Suprapubic skin (tissue), 4 donors: Measurements from ENCODE around the gene FRMD8. TPM values are rescaled to one million over a fixed set of nuclear protein-coding genes. Genes with fewer than 3 reads are reported as not detected.
A peak's percentile ranks its signal among the peaks of the same experiment; 100 is the strongest.
"Not testable (repeated sequence)": the region's sequence is repeated elsewhere in the genome, so short reads cannot be mapped to it uniquely, and the experiment has no call there.

Experiments used
- DNase-seq, 2 donors: peaks; one replicate each; pipeline ENCODE4 v3.0.0-alpha.2; 2019; ENCODE audit warnings: low spot score in 2 of 2
- H3K27ac ChIP-seq: fragments of 200-600 bp; sonication (generic); one replicate; pipeline ENCODE4 v1.5.1; 2019
- H3K27me3 ChIP-seq: fragments of 200-600 bp; sonication (generic); one replicate; pipeline ENCODE4 v1.5.1; 2019
- H3K36me3 ChIP-seq: fragments of 200-600 bp; sonication (generic); one replicate; pipeline ENCODE4 v1.5.1; 2019
- H3K4me1 ChIP-seq: fragments of 200-600 bp; sonication (generic); one replicate; pipeline ENCODE4 v1.5.1; 2019
- H3K4me3 ChIP-seq: fragments of 200-600 bp; sonication (generic); one replicate; pipeline ENCODE4 v1.5.1; 2019; ENCODE audit warnings: mild to moderate bottlenecking
- H3K9me3 ChIP-seq: fragments of 200-600 bp; sonication (generic); one replicate; pipeline ENCODE4 v1.5.1; 2019
- EP300 ChIP-seq: sonication (generic); formaldehyde crosslinking; IDR thresholded peaks from one replicate; pipeline ENCODE4 v1.6.1; 2017; ENCODE audit warnings: antibody characterized with exemption
- POLR2A ChIP-seq, 2 donors: fragments of 450-650 bp; IDR thresholded peaks; one replicate each; pipeline ENCODE4 v1.6.1; 2017; ENCODE audit warnings: antibody characterized with exemption in 2 of 2, mild to moderate bottlenecking in 2 of 2, moderate library complexity in 2 of 2
- POLR2AphosphoS5 ChIP-seq, 3 donors: sonication (generic); formaldehyde crosslinking; IDR thresholded peaks; one replicate each; pipeline ENCODE4 v1.6.1; 2017; ENCODE audit warnings: antibody characterized with exemption in 3 of 3
- WGBS: methylation state at CpG from one replicate; pipeline ENCODE4 v1.1.5; 2018; 5-methylcytosine and 5-hydroxymethylcytosine counted together
- total RNA-seq, 4 donors: library from RNA; depleted of rRNA; stranded (reverse); fragments of >200 nt; gene quantifications; one replicate each; pipeline ENCODE4 v1.1.0, GENCODE V29; 2016
- TF ChIP-seq, protein P1 (sequence below), 2 donors: fragments of 200-600 bp in 1 of 2; fragments of 450-650 bp in 1 of 2; sonication (generic) in 1 of 2; IDR thresholded peaks; one replicate each; pipeline ENCODE4 v1.5.1; 2016 to 2019; ENCODE audit warnings: antibody characterized with exemption in 2 of 2, mild to moderate bottlenecking in 1 of 2, moderate library complexity in 1 of 2

FRMD8 gene
- total RNA-seq, 4 donors from 2014 or later: 56.2 to 107 (median 81.5) TPM

GRCh38 chr11:65446446-65447277, 60.2 kb downstream of the FRMD8 start:
- TF ChIP-seq POLR2AphosphoS5 (IDR thresholded peaks at IDR 0.05) (peak in 1 of 3 donors; percentile 36), EP300 (no peak)
- peak; percentile 82 to 84 for DNase-seq
- Histone ChIP-seq H3K9me3 (no peaks in the 10 kb centered on the region), H3K4me1 (peaks cover 45% of the 10 kb centered on the region), H3K27ac (peak overlapping the region; percentile 64), H3K27me3 (no peaks in the 10 kb centered on the region), H3K4me3 (no peak overlapping the region), H3K36me3 (peaks cover 31% of the 10 kb centered on the region)
- 74% methylated on average over 11 of the region's 11 CpGs for whole genome bisulfite sequencing

DNA sequence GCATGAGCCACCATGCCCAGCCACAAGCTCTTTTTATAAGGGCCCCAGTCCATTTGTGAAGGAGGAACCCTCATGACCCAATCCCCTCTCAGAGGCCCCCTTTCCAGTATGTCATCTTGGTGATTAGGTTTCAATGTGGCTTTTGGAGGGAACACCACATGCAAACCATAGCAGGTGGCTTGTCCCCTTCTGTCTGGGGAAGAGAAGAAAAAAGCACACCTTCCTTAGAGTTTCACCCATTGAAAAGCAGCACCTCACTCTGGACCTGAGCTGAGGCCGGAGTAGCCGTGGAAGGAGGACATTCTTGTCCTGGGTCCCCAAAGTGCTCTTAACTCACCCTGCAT, 61.6 kb downstream of the FRMD8 start:
- WGBS: 100% methylated on average over 1 of the region's 2 CpGs
- DNase-seq: no peak
- Histone ChIP-seq H3K4me3 (no peak overlapping the region), H3K27me3 (no peaks in the 10 kb centered on the region), H3K9me3 (no peaks in the 10 kb centered on the region), H3K27ac (peak overlapping the region; percentile 59), H3K4me1 (peaks cover 39% of the 10 kb centered on the region), H3K36me3 (peaks cover 24% of the 10 kb centered on the region)
- TF ChIP-seq POLR2AphosphoS5 (IDR thresholded peaks at IDR 0.05): no peak
- no peak for TF ChIP-seq EP300
- TF ChIP-seq POLR2A (IDR thresholded peaks at IDR 0.05): no peak
- TF ChIP-seq, protein P1, sequence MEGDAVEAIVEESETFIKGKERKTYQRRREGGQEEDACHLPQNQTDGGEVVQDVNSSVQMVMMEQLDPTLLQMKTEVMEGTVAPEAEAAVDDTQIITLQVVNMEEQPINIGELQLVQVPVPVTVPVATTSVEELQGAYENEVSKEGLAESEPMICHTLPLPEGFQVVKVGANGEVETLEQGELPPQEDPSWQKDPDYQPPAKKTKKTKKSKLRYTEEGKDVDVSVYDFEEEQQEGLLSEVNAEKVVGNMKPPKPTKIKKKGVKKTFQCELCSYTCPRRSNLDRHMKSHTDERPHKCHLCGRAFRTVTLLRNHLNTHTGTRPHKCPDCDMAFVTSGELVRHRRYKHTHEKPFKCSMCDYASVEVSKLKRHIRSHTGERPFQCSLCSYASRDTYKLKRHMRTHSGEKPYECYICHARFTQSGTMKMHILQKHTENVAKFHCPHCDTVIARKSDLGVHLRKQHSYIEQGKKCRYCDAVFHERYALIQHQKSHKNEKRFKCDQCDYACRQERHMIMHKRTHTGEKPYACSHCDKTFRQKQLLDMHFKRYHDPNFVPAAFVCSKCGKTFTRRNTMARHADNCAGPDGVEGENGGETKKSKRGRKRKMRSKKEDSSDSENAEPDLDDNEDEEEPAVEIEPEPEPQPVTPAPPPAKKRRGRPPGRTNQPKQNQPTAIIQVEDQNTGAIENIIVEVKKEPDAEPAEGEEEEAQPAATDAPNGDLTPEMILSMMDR (IDR thresholded peaks at IDR 0.05): no peak

GRCh38 chr11:65448418-65449105, 62.1 kb downstream of the FRMD8 start:
- Histone ChIP-seq H3K4me3 (no peak overlapping the region), H3K27me3 (no peaks in the 10 kb centered on the region), H3K4me1 (peaks cover 37% of the 10 kb centered on the region), H3K36me3 (peaks cover 19% of the 10 kb centered on the region), H3K9me3 (no peaks in the 10 kb centered on the region), H3K27ac (peak overlapping the region; percentile 59)
- TF ChIP-seq POLR2AphosphoS5 (IDR thresholded peaks at IDR 0.05): peak in 1 of 3 donors; percentile 23
- no peak for TF ChIP-seq EP300
- DNase-seq: peak; percentile 76 to 80
- WGBS: 66% methylated on average over 3 of the region's 3 CpGs

- not testable (repeated sequence) for H3K27ac ChIP-seq, H3K4me3 ChIP-seq, H3K27me3 ChIP-seq, H3K9me3 ChIP-seq, H3K36me3 ChIP-seq
- H3K4me1 ChIP-seq: peaks cover 37% of the 10 kb centered on the region
- peak; percentile 20 to 30 for DNase-seq
- WGBS: no CpG with 5 or more reads among the region's 30 CpGs
These were observed 64.9 kb downstream of the FRMD8 start for GRCh38 chr11:65451301-65451700.

DNA sequence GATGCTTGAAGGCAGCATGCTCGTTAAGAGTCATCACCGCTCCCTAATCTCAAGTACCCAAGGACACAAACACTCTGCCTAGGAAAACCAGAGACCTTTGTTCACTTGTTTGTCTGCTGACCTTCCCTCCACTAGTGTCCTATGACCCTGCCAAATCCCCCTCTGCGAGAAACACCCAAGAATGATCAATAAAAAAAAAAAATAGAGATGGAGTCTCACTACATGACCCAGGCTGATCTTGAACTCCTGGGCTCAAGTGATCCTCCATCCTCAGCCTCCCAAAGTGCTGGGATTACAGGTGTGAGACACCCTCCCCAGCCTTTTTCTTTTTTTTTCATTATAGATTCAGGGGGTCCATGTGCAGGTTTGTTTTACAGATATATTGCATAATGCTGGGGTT, 65.8 kb downstream of the FRMD8 start:
- H3K27ac ChIP-seq: peak overlapping the region; percentile 76
- DNase-seq, H3K36me3 ChIP-seq, H3K27me3 ChIP-seq, H3K4me3 ChIP-seq, H3K9me3 ChIP-seq: not testable (repeated sequence)
- peaks cover 37% of the 10 kb centered on the region for H3K4me1 ChIP-seq
- 92% methylated on average over 1 of the region's 3 CpGs for WGBS

DNA sequence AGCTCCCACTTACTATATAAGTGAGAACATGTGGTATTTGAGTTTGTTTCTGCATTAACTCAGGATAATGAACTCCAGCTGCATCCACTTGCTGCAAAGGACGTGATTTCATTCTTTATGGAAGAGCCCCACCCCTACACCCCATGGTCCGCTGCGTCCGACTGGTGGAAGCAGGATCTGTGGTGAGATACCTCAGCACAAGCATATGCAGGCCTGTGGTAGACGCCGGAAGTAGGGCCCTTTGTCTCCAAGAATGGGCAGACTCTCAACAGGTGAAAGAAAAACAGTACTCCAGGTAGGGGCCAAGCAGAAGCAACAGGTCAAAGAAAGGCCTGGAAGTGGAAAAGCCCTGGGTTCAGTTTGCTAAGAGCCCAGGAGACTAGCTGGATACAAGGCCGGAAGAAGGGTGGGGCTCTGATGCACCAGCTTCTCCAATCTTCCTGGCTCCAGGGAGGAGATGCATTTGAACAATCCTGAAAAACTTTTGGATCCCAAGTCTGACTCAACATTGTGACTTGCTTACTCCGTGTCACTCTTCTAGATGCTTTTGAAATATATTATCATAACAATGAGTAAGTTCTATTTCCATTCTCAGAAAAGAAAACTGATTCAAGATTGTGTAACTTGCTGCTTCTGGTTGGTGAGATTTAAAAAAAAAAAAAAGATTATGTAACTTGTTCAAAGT, 66.5 kb downstream of the FRMD8 start:
- no peak overlapping the region for H3K4me3 ChIP-seq
- DNase-seq: peak; percentile 79 to 80
- TF ChIP-seq, protein P1 (IDR thresholded peaks at IDR 0.05): no peak
- TF ChIP-seq POLR2AphosphoS5 (IDR thresholded peaks at IDR 0.05) (no peak), POLR2A (IDR thresholded peaks at IDR 0.05) (no peak), EP300 (no peak)
- no peaks in the 10 kb centered on the region for H3K9me3 ChIP-seq
- no peaks in the 10 kb centered on the region for H3K36me3 ChIP-seq
- H3K27ac ChIP-seq: peak overlapping the region; percentile 76
- WGBS: 35% methylated on average over 8 of the region's 8 CpGs
- H3K4me1 ChIP-seq: peaks cover 37% of the 10 kb centered on the region
- no peaks in the 10 kb centered on the region for H3K27me3 ChIP-seq

DNA sequence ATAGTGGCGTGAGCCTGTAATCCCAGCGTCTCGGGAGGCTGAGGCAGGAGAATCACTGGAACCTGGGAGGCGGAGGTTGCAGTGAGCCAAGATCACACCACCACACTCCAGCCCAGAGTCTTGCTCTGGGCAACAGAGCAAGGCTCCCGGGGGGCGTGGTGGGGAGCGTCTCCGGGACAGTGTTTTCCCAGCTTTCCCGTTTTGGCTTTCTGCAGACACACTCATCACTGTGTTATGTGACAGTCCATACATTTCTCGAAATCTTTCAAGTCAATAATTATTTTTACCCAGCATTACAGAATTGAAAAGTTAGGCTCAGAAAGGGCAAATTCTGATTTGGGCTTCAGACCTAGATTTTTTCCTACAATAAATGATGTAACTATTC, 67.9 kb downstream of the FRMD8 start:
- no peak for TF ChIP-seq EP300
- no peak for TF ChIP-seq POLR2A (IDR thresholded peaks at IDR 0.05)
- TF ChIP-seq, protein P1 (IDR thresholded peaks at IDR 0.05): no peak
- no peak for TF ChIP-seq POLR2AphosphoS5 (IDR thresholded peaks at IDR 0.05)
- Histone ChIP-seq H3K9me3 (no peaks in the 10 kb centered on the region), H3K4me1 (peaks cover 37% of the 10 kb centered on the region), H3K27ac (peak overlapping the region; percentile 76), H3K4me3 (peak overlapping the region; percentile 50), H3K36me3 (no peaks in the 10 kb centered on the region), H3K27me3 (no peaks in the 10 kb centered on the region)
- WGBS: 53% methylated on average over 10 of the region's 10 CpGs
- DNase-seq: peak; percentile 56 to 71
